K562 (cell line): ENCODE measurements around the gene ZNF488. TPM values are rescaled to one million over a fixed set of nuclear protein-coding genes. Genes with fewer than 3 reads are reported as not detected.

Experiments
- ATAC-seq: fragments of 200-7000 bp; cut with Tn5 transposase; 3 replicates; pipeline ENCODE4 v1.9.1; 2020; ENCODE audit warnings: moderate library complexity
- BruUV-seq: library from RNA; stranded (reverse); fragments of 400-500 nt; replicated peaks from 2 replicates; lab custom pipeline; 2021; lab: Mats Ljungman, UMichigan
- CTCF ChIA-PET: fragments of 300-600 bp; formaldehyde crosslinking; extraction: SDS; loops from one replicate; lab custom pipeline; 2021; ENCODE audit warnings: low intra/inter-chr PET ratio; lab: Yijun Ruan, JAX
- POLR2A ChIA-PET: fragments of 300-600, 350-650 bp; sonication (Branson Sonifier 250); formaldehyde crosslinking; extraction: SDS; loops from one replicate; lab custom pipeline; 2021; ENCODE audit warnings: antibody characterized with exemption, inconsistent platforms; lab: Yijun Ruan, JAX
- DNase-seq, 4 experiments: peaks; one replicate each; pipeline versions ENCODE4 v3.0.0 to v3.0.0-alpha.2; 2011 to 2018; ENCODE audit warnings: low spot score in 3 of 4, mixed read lengths in 3 of 4; ENCODE audit errors: extremely low read depth in 1 of 4
- FAIRE-seq: peaks from 2 replicates; lab custom pipeline; 2011; peaks lifted over from hg19 to GRCh38; lab: Jason Lieb, UNC
- H2AFZ ChIP-seq: 2 replicates; pipeline ENCODE4 v1.6.0; 2011; ENCODE audit warnings: low read depth, low read length, control low read depth, inconsistent platforms
- H3K27ac ChIP-seq: fragments of 200-600 bp; 3 replicates; pipeline ENCODE4 v1.8.0; 2011; ENCODE audit warnings: low read depth, mild to moderate bottlenecking, control low read depth, inconsistent platforms, low read length, moderate library complexity, mixed read lengths; ENCODE audit errors: extremely low read depth
- H3K27me3 ChIP-seq, 2 experiments: fragments of 300-600 bp in 1 of 2; 2 replicates in 1 of 2; 3 replicates in 1 of 2; pipeline versions ENCODE4 v1.6.0 to v1.8.0; 2011; ENCODE audit warnings: inconsistent platforms in 2 of 2, low read length in 2 of 2, mild to moderate bottlenecking in 1 of 2, mixed read lengths in 1 of 2, moderate library complexity in 1 of 2; ENCODE audit not compliant: control insufficient read depth in 2 of 2, insufficient read depth in 2 of 2
- H3K36me3 ChIP-seq: fragments of 300-600 bp; 3 replicates; pipeline ENCODE4 v1.8.0; 2011; ENCODE audit warnings: mild to moderate bottlenecking, low read length, inconsistent platforms; ENCODE audit not compliant: control insufficient read depth, insufficient read depth
- H3K4me1 ChIP-seq, 2 experiments: fragments of 200-600 bp in 1 of 2; replicated peaks in 1 of 2; 2 replicates in 1 of 2; 3 replicates in 1 of 2; pipeline versions ENCODE4 v1.5.1 to v1.8.0; 2011; ENCODE audit warnings: inconsistent platforms in 2 of 2, low read length in 2 of 2, mild to moderate bottlenecking in 1 of 2, mixed read lengths in 1 of 2, moderate library complexity in 1 of 2; ENCODE audit not compliant: control insufficient read depth in 2 of 2, insufficient read depth in 2 of 2
- H3K4me2 ChIP-seq: 2 replicates; pipeline ENCODE4 v1.6.1; 2011; ENCODE audit warnings: low read length, control low read depth, inconsistent platforms, mixed read lengths; ENCODE audit not compliant: insufficient read depth
- H3K4me3 ChIP-seq: fragments of 200-600 bp; sonication (generic), shearing (Covaris generic); 2 replicates; pipeline ENCODE4 v1.5.1; 2016; ENCODE audit warnings: control low read depth, inconsistent platforms
- H3K79me2 ChIP-seq: fragments of 200-600 bp; 3 replicates; pipeline ENCODE4 v1.8.0; 2011; ENCODE audit warnings: low read length, inconsistent platforms; ENCODE audit not compliant: control insufficient read depth, insufficient read depth
- H3K9ac ChIP-seq, 2 experiments: 2 replicates each; pipeline versions ENCODE4 v1.6.0 to v1.6.1; 2011; ENCODE audit warnings: low read depth in 2 of 2, low read length in 2 of 2, control low read depth in 1 of 2, inconsistent platforms in 1 of 2, mild to moderate bottlenecking in 1 of 2, mixed read lengths in 1 of 2; ENCODE audit not compliant: insufficient read depth in 1 of 2
- H3K9me1 ChIP-seq: one replicate; pipeline ENCODE4 v1.6.0; 2011; ENCODE audit warnings: inconsistent platforms, mild to moderate bottlenecking, low read length, moderate library complexity; ENCODE audit not compliant: control insufficient read depth, insufficient read depth
- H3K9me3 ChIP-seq: replicated peaks from 2 replicates; pipeline ENCODE4 v1.5.1; 2011; ENCODE audit warnings: low read depth, low read length, inconsistent platforms; ENCODE audit not compliant: control insufficient read depth, insufficient read depth
- H4K20me1 ChIP-seq: replicated peaks from 2 replicates; pipeline ENCODE4 v1.6.1; 2011; ENCODE audit warnings: low read length, inconsistent platforms, mixed read lengths; ENCODE audit not compliant: control insufficient read depth, insufficient read depth
- TBP ChIP-seq: optimal IDR thresholded peaks from 2 replicates; pipeline ENCODE3; 2011; ENCODE audit warnings: low read depth, low read length, improper control_type of control experiment
- ZBTB2 ChIP-seq: fragments of 450-650 bp; IDR thresholded peaks from 2 replicates; pipeline ENCODE4 v1.6.1; 2016; ENCODE audit warnings: antibody characterized with exemption
- WGBS: fragments of 100-300 bp; shearing (Covaris generic); methylation state at CpG from one replicate; pipeline ENCODE4 v1.1.6; 2016; ENCODE audit warnings: low coverage, mixed read lengths; ENCODE audit not compliant: insufficient coverage; ENCODE audit errors: missing lambda C conversion rate; 5-methylcytosine and 5-hydroxymethylcytosine counted together
- in situ Hi-C: fragments of 300-500 bp; cut with MboI; formaldehyde crosslinking; loops from 4 replicates; pipeline ENCODE4 v1.15.0; 2018; ENCODE audit warnings: inconsistent platforms, mixed read lengths
- intact Hi-C: fragments of 100-400 bp; cut with micrococcal nuclease; formaldehyde crosslinking; loops from 2 replicates; pipeline ENCODE4 v1.14.2; 2022
- polyA plus RNA-seq, 8 experiments: library from polyadenylated mRNA; depleted of rRNA in 4 of 8; stranded (reverse) in 5 of 8; unstranded in 3 of 8; fragments of >200 nt; fragmentation: Nextera tagmentation in 2 of 8; fragmentation: Illumina TruSeq in 1 of 8; extraction: Ambion mirVana in 2 of 8; extraction: Trizol in 1 of 8; gene quantifications; 2 replicates each; pipeline versions ENCODE4 v1.2.1 to v1.2.3, GENCODE V29; 2011 to 2014; ENCODE audit warnings: inconsistent platforms in 1 of 8, missing spikeins in 1 of 8
- total RNA-seq, 7 experiments: library from RNA; depleted of rRNA in 6 of 7; stranded (reverse); fragments of >200 nt in 6 of 7; fragmentation: Illumina TruSeq in 2 of 7; extraction: Trizol in 2 of 7; gene quantifications; 2 replicates each; pipeline versions ENCODE4 v1.2.1 to v1.2.3, GENCODE V29; 2011 to 2021; ENCODE audit warnings: low replicate concordance in 1 of 7

ZNF488 gene
- total and polyA plus RNA-seq, 9 of the 15 experiments (the other 6 are each of a cell fraction or from before 2014, with no cell fraction given): 0.03 to 0.09 (median 0.05) TPM; not detected in 3

- H3K9ac ChIP-seq: no peak overlapping the region
- POLR2A ChIA-PET: no interaction called here
Observed at GRCh38 chr10:47370878-47371277, 13.2 kb downstream of the ZNF488 start.

More at GRCh38 chr10:47370878-47371277, 13.2 kb downstream of the ZNF488 start:
- Histone ChIP-seq H3K9me1 (peaks cover 5% of the 10 kb centered on the region), H3K4me1 (peaks cover 0 to 2% of the 10 kb centered on the region in 2 experiments; a peak in 1 of 5 replicates), H3K4me2 (no peak overlapping the region), H3K4me3 (no peak overlapping the region), H3K36me3 (no peaks in the 10 kb centered on the region), H3K79me2 (no peaks in the 10 kb centered on the region), H2AFZ (no peak overlapping the region), H3K9me3 (no peaks in the 10 kb centered on the region), H3K27ac (no peak overlapping the region), H3K27me3 (peaks cover 50 to 78% of the 10 kb centered on the region in 2 experiments), H4K20me1 (peaks cover 6% of the 10 kb centered on the region)
- intact Hi-C loops: no loop called here
- no peak for FAIRE-seq
- in situ Hi-C loops: no loop called here
- no peak for DNase-seq
- BruUV-seq: no TSS peak
- TF ChIP-seq TBP: no peak
- no peak for TF ChIP-seq ZBTB2
- WGBS: 5% methylated on average over 7 of the region's 7 CpGs
- no peak for ATAC-seq
- CTCF ChIA-PET: no interaction called here
